K562 (cell line): ENCODE data around the gene SLIT1. TPM values are rescaled to one million over a fixed set of nuclear protein-coding genes. Genes with fewer than 3 reads are reported as not detected.
A peak's percentile ranks its signal among the peaks of the same experiment; 100 is the strongest.

Source experiments
- ATAC-seq: fragments of 200-7000 bp; cut with Tn5 transposase; 3 replicates; pipeline ENCODE4 v1.9.1; 2020; ENCODE audit warnings: moderate library complexity
- BruUV-seq: library from RNA; stranded (reverse); fragments of 400-500 nt; replicated peaks from 2 replicates; lab custom pipeline; 2021; lab: Mats Ljungman, UMichigan
- CTCF ChIA-PET: fragments of 300-600 bp; formaldehyde crosslinking; extraction: SDS; loops from one replicate; lab custom pipeline; 2021; ENCODE audit warnings: low intra/inter-chr PET ratio; lab: Yijun Ruan, JAX
- POLR2A ChIA-PET: fragments of 300-600, 350-650 bp; sonication (Branson Sonifier 250); formaldehyde crosslinking; extraction: SDS; loops from one replicate; lab custom pipeline; 2021; ENCODE audit warnings: antibody characterized with exemption, inconsistent platforms; lab: Yijun Ruan, JAX
- DNase-seq, 4 experiments: peaks; one replicate each; pipeline versions ENCODE4 v3.0.0 to v3.0.0-alpha.2; 2011 to 2018; ENCODE audit warnings: low spot score in 3 of 4, mixed read lengths in 3 of 4; ENCODE audit errors: extremely low read depth in 1 of 4
- FAIRE-seq: peaks from 2 replicates; lab custom pipeline; 2011; peaks lifted over from hg19 to GRCh38; lab: Jason Lieb, UNC
- H2AFZ ChIP-seq: 2 replicates; pipeline ENCODE4 v1.6.0; 2011; ENCODE audit warnings: low read depth, low read length, control low read depth, inconsistent platforms
- H3K27ac ChIP-seq: fragments of 200-600 bp; 3 replicates; pipeline ENCODE4 v1.8.0; 2011; ENCODE audit warnings: low read depth, mild to moderate bottlenecking, control low read depth, inconsistent platforms, low read length, moderate library complexity, mixed read lengths; ENCODE audit errors: extremely low read depth
- H3K27me3 ChIP-seq, 2 experiments: fragments of 300-600 bp in 1 of 2; 2 replicates in 1 of 2; 3 replicates in 1 of 2; pipeline versions ENCODE4 v1.6.0 to v1.8.0; 2011; ENCODE audit warnings: inconsistent platforms in 2 of 2, low read length in 2 of 2, mild to moderate bottlenecking in 1 of 2, mixed read lengths in 1 of 2, moderate library complexity in 1 of 2; ENCODE audit not compliant: control insufficient read depth in 2 of 2, insufficient read depth in 2 of 2
- H3K36me3 ChIP-seq: fragments of 300-600 bp; 3 replicates; pipeline ENCODE4 v1.8.0; 2011; ENCODE audit warnings: mild to moderate bottlenecking, low read length, inconsistent platforms; ENCODE audit not compliant: control insufficient read depth, insufficient read depth
- H3K4me1 ChIP-seq, 2 experiments: fragments of 200-600 bp in 1 of 2; replicated peaks in 1 of 2; 2 replicates in 1 of 2; 3 replicates in 1 of 2; pipeline versions ENCODE4 v1.5.1 to v1.8.0; 2011; ENCODE audit warnings: inconsistent platforms in 2 of 2, low read length in 2 of 2, mild to moderate bottlenecking in 1 of 2, mixed read lengths in 1 of 2, moderate library complexity in 1 of 2; ENCODE audit not compliant: control insufficient read depth in 2 of 2, insufficient read depth in 2 of 2
- H3K4me2 ChIP-seq: 2 replicates; pipeline ENCODE4 v1.6.1; 2011; ENCODE audit warnings: low read length, control low read depth, inconsistent platforms, mixed read lengths; ENCODE audit not compliant: insufficient read depth
- H3K4me3 ChIP-seq: fragments of 200-600 bp; sonication (generic), shearing (Covaris generic); 2 replicates; pipeline ENCODE4 v1.5.1; 2016; ENCODE audit warnings: control low read depth, inconsistent platforms
- H3K79me2 ChIP-seq: fragments of 200-600 bp; 3 replicates; pipeline ENCODE4 v1.8.0; 2011; ENCODE audit warnings: low read length, inconsistent platforms; ENCODE audit not compliant: control insufficient read depth, insufficient read depth
- H3K9ac ChIP-seq, 2 experiments: 2 replicates each; pipeline versions ENCODE4 v1.6.0 to v1.6.1; 2011; ENCODE audit warnings: low read depth in 2 of 2, low read length in 2 of 2, control low read depth in 1 of 2, inconsistent platforms in 1 of 2, mild to moderate bottlenecking in 1 of 2, mixed read lengths in 1 of 2; ENCODE audit not compliant: insufficient read depth in 1 of 2
- H3K9me1 ChIP-seq: one replicate; pipeline ENCODE4 v1.6.0; 2011; ENCODE audit warnings: inconsistent platforms, mild to moderate bottlenecking, low read length, moderate library complexity; ENCODE audit not compliant: control insufficient read depth, insufficient read depth
- H3K9me3 ChIP-seq: replicated peaks from 2 replicates; pipeline ENCODE4 v1.5.1; 2011; ENCODE audit warnings: low read depth, low read length, inconsistent platforms; ENCODE audit not compliant: control insufficient read depth, insufficient read depth
- H4K20me1 ChIP-seq: replicated peaks from 2 replicates; pipeline ENCODE4 v1.6.1; 2011; ENCODE audit warnings: low read length, inconsistent platforms, mixed read lengths; ENCODE audit not compliant: control insufficient read depth, insufficient read depth
- HSF4 ChIP-seq: fragments of 250-450 bp; sonication (Bioruptor Pico); IDR thresholded peaks from 2 replicates; pipeline ENCODE4 v2.1.2; 2022; ENCODE audit warnings: mild to moderate bottlenecking, moderate library complexity, borderline replicate concordance
- NRF1 ChIP-seq, 2 experiments: fragments of 450-650 bp; IDR thresholded peaks in 1 of 2; conservative IDR thresholded peaks in 1 of 2; 2 replicates each; pipeline ENCODE4 v1.6.1; 2014; ENCODE audit warnings: mild to moderate bottlenecking in 2 of 2
- WGBS: fragments of 100-300 bp; shearing (Covaris generic); methylation state at CpG from one replicate; pipeline ENCODE4 v1.1.6; 2016; ENCODE audit warnings: low coverage, mixed read lengths; ENCODE audit not compliant: insufficient coverage; ENCODE audit errors: missing lambda C conversion rate; 5-methylcytosine and 5-hydroxymethylcytosine counted together
- in situ Hi-C: fragments of 300-500 bp; cut with MboI; formaldehyde crosslinking; loops from 4 replicates; pipeline ENCODE4 v1.15.0; 2018; ENCODE audit warnings: inconsistent platforms, mixed read lengths
- intact Hi-C: fragments of 100-400 bp; cut with micrococcal nuclease; formaldehyde crosslinking; loops from 2 replicates; pipeline ENCODE4 v1.14.2; 2022
- polyA plus RNA-seq, 8 experiments: library from polyadenylated mRNA; depleted of rRNA in 4 of 8; stranded (reverse) in 5 of 8; unstranded in 3 of 8; fragments of >200 nt; fragmentation: Nextera tagmentation in 2 of 8; fragmentation: Illumina TruSeq in 1 of 8; extraction: Ambion mirVana in 2 of 8; extraction: Trizol in 1 of 8; gene quantifications; 2 replicates each; pipeline versions ENCODE4 v1.2.1 to v1.2.3, GENCODE V29; 2011 to 2014; ENCODE audit warnings: inconsistent platforms in 1 of 8, missing spikeins in 1 of 8
- total RNA-seq, 7 experiments: library from RNA; depleted of rRNA in 6 of 7; stranded (reverse); fragments of >200 nt in 6 of 7; fragmentation: Illumina TruSeq in 2 of 7; extraction: Trizol in 2 of 7; gene quantifications; 2 replicates each; pipeline versions ENCODE4 v1.2.1 to v1.2.3, GENCODE V29; 2011 to 2021; ENCODE audit warnings: low replicate concordance in 1 of 7

The SLIT1 gene
- total and polyA plus RNA-seq, 9 of the 15 experiments (the other 6 are each of a cell fraction or from before 2014, with no cell fraction given), result 0.01 to 0.11 (median 0.04) TPM; not detected in 3

- ChIA-PET POLR2A (no interaction called here), CTCF (no interaction called here)
- H3K36me3 ChIP-seq, result no peaks in the 10 kb centered on the region
- no peaks in the 10 kb centered on the region for H4K20me1 ChIP-seq
- BruUV-seq, result no TSS peak
- no peak overlapping the region for H3K4me2 ChIP-seq
- in situ Hi-C loops, result no loop called here
- no peaks in the 10 kb centered on the region for H3K9me1 ChIP-seq
- intact Hi-C loops, result loop anchor here (10.0 kb wide), 2 partner anchors 106 to 376 kb away; no protein-coding TSS in a partner anchor
- no peak overlapping the region for H2AFZ ChIP-seq
- WGBS, result 13% methylated on average over 19 of the region's 25 CpGs
- H3K79me2 ChIP-seq, result no peaks in the 10 kb centered on the region
- H3K4me3 ChIP-seq, result no peak overlapping the region
- ATAC-seq (no peak), FAIRE-seq (no peak), DNase-seq (no peak)
- H3K9ac ChIP-seq, result no peak overlapping the region
- no peaks in the 10 kb centered on the region for H3K9me3 ChIP-seq
- H3K27ac ChIP-seq, result no peak overlapping the region
- TF ChIP-seq HSF4 (CRISPR knock-in tag) (no peak), NRF1 (conservative IDR thresholded peaks at IDR 0.05 in 1 of 2, IDR thresholded peaks at IDR 0.05 in 1 of 2) (peak in 1 of 2 experiments; percentile 50; a peak in 2 of 4 replicates)
- TF ChIP-seq, all 486 proteins: peak for 1
- peaks cover 4% of the 10 kb centered on the region in 2 experiments; a peak in 2 of 5 replicates for H3K4me1 ChIP-seq
- peaks cover 7 to 29% of the 10 kb centered on the region in 2 experiments for H3K27me3 ChIP-seq
These were observed 165.0 kb downstream of the SLIT1 start for GRCh38 chr10:97020452-97021400.
